ENCODE measurements around the gene METTL9.
"Not testable (repeated sequence)": the region's sequence is repeated elsewhere in the genome, so short reads cannot be mapped to it uniquely, and the experiment has no call there.

The METTL9 gene

DNA sequence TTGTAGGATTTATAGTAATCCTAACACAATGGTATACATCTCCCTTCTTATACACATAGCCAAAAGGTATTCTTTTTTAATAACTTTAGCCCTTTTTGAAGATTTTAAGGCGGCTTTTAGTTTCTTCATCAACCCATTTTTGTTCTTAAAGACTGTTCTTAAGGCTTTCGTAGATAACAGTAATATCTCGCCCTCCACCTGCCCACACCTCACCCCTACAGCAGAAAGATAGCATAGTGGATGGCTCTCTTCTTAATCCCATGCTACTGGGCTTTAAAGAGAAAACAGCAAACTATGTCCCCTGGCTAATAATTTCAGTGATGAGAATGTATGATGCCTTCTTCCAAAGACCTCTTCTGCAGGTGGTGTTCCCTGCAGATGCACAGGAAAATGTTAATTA is 44.4 kb downstream of the METTL9 start:
- no peak overlapping the region for H3K4me3 ChIP-seq (ENCODE audit: low read depth, low read length)
- TF ChIP-seq, protein P1, sequence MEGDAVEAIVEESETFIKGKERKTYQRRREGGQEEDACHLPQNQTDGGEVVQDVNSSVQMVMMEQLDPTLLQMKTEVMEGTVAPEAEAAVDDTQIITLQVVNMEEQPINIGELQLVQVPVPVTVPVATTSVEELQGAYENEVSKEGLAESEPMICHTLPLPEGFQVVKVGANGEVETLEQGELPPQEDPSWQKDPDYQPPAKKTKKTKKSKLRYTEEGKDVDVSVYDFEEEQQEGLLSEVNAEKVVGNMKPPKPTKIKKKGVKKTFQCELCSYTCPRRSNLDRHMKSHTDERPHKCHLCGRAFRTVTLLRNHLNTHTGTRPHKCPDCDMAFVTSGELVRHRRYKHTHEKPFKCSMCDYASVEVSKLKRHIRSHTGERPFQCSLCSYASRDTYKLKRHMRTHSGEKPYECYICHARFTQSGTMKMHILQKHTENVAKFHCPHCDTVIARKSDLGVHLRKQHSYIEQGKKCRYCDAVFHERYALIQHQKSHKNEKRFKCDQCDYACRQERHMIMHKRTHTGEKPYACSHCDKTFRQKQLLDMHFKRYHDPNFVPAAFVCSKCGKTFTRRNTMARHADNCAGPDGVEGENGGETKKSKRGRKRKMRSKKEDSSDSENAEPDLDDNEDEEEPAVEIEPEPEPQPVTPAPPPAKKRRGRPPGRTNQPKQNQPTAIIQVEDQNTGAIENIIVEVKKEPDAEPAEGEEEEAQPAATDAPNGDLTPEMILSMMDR (IDR thresholded peaks at IDR 0.05; ENCODE audit: low read depth, low read length) = no peak

GRCh38 chr16:21644674-21645073 is 45.3 kb downstream of the METTL9 start:
- TF ChIP-seq, protein P1 (IDR thresholded peaks at IDR 0.05; ENCODE audit: low read depth, low read length) = no peak
- no peak overlapping the region for H3K4me3 ChIP-seq (ENCODE audit: low read depth, low read length)

- TF ChIP-seq, protein P1 (IDR thresholded peaks at IDR 0.05; ENCODE audit: low read depth, low read length) = no peak
- no peak overlapping the region for H3K4me3 ChIP-seq (ENCODE audit: low read depth, low read length)
Observed at GRCh38 chr16:21645261-21645721, 45.9 kb downstream of the METTL9 start.

DNA sequence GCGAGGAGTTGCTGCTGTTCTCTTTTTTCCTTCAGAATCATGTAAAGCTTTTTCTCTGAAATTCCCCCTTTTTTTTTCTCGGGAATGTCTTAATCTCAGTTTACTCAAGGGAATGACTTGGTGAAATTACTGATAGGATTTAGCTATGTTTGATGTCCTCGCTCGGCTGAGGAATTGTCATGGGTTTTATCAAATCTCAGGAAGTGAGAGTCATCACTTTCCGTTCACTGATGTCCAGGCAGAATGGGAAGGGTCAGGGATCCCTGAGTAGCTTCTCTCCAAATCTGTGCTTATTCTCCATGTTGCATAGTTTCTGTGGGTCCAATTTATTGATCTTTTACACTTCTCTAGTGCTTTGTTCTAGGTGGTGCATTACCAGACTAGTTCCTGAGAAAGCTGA is 46.7 kb downstream of the METTL9 start:
- TF ChIP-seq, protein P1 (IDR thresholded peaks at IDR 0.05; ENCODE audit: low read depth, low read length) = no peak
- no peak overlapping the region for H3K4me3 ChIP-seq (ENCODE audit: low read depth, low read length)

- no peak overlapping the region for H3K4me3 ChIP-seq (ENCODE audit: low read depth, low read length)
- TF ChIP-seq, protein P1 (IDR thresholded peaks at IDR 0.05; ENCODE audit: low read depth, low read length) = no peak
Observed at GRCh38 chr16:21646721-21647561, 47.6 kb downstream of the METTL9 start.

- TF ChIP-seq, protein P1 (IDR thresholded peaks at IDR 0.05; ENCODE audit: low read depth, low read length) = no peak
- H3K4me3 ChIP-seq (ENCODE audit: low read depth, low read length) = no peak overlapping the region
Observed at GRCh38 chr16:21647562-21648164, 48.3 kb downstream of the METTL9 start.

- H3K4me3 ChIP-seq (ENCODE audit: low read depth, low read length) = not testable (repeated sequence)
Observed at GRCh38 chr16:21649826-21650406, 50.5 kb downstream of the METTL9 start.

Measured in WI38 (cell line).